ENCODE measurements around the gene CAPN10.

GRCh38 chr2:240589375-240589774, 2.8 kb downstream of the CAPN10 start:
- TF ChIP-seq CTCF (IDR thresholded peaks at IDR 0.05) (no peak), POLR2A (IDR thresholded peaks at IDR 0.05) (no peak), POLR2AphosphoS5 (IDR thresholded peaks at IDR 0.05) (no peak)

Measured in prostate gland (tissue), 2 donors.